ENCODE data around the gene PTK7.

Gene PTK7

GRCh38 chr6:43171707-43172103 is 95.6 kb downstream of the PTK7 start:
- peaks cover 4% of the 10 kb centered on the region for H3K27me3 Mint-ChIP-seq (ENCODE audit: low read depth)
- H3K9me3 Mint-ChIP-seq: no peaks in the 10 kb centered on the region
- H3K36me3 Mint-ChIP-seq (ENCODE audit: low read depth): peaks cover 17% of the 10 kb centered on the region
- peak overlapping the region; percentile 94 to 95 (median 95) for H3K4me3 Mint-ChIP-seq
- H3K27ac Mint-ChIP-seq: peak overlapping the region; percentile 88 to 95 (median 94)
- TF ChIP-seq, protein P1, sequence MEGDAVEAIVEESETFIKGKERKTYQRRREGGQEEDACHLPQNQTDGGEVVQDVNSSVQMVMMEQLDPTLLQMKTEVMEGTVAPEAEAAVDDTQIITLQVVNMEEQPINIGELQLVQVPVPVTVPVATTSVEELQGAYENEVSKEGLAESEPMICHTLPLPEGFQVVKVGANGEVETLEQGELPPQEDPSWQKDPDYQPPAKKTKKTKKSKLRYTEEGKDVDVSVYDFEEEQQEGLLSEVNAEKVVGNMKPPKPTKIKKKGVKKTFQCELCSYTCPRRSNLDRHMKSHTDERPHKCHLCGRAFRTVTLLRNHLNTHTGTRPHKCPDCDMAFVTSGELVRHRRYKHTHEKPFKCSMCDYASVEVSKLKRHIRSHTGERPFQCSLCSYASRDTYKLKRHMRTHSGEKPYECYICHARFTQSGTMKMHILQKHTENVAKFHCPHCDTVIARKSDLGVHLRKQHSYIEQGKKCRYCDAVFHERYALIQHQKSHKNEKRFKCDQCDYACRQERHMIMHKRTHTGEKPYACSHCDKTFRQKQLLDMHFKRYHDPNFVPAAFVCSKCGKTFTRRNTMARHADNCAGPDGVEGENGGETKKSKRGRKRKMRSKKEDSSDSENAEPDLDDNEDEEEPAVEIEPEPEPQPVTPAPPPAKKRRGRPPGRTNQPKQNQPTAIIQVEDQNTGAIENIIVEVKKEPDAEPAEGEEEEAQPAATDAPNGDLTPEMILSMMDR (IDR thresholded peaks at IDR 0.05; ENCODE audit: unreplicated experiment in 3 of 3): no peak
- peaks cover 29% of the 10 kb centered on the region for H3K4me1 Mint-ChIP-seq

- TF ChIP-seq, protein P1 (IDR thresholded peaks at IDR 0.05; ENCODE audit: unreplicated experiment in 3 of 3): no peak
- Mint-ChIP-seq H3K9me3 (no peaks in the 10 kb centered on the region), H3K4me1 (peaks cover 29% of the 10 kb centered on the region), H3K27ac (peak overlapping the region; percentile 88 to 95 (median 94)), H3K27me3 (ENCODE audit: low read depth) (peaks cover 4% of the 10 kb centered on the region), H3K4me3 (peak overlapping the region; percentile 94 to 95 (median 95)), H3K36me3 (ENCODE audit: low read depth) (peaks cover 18% of the 10 kb centered on the region)
Measured at GRCh38 chr6:43172104-43173007, 96.2 kb downstream of the PTK7 start.

GRCh38 chr6:43173591-43174262 is 97.6 kb downstream of the PTK7 start:
- peak overlapping the region; percentile 88 to 95 (median 94) for H3K27ac Mint-ChIP-seq
- peaks cover 28% of the 10 kb centered on the region for H3K36me3 Mint-ChIP-seq (ENCODE audit: low read depth)
- H3K4me3 Mint-ChIP-seq: peak overlapping the region; percentile 94 to 95 (median 95)
- peaks cover 4% of the 10 kb centered on the region for H3K27me3 Mint-ChIP-seq (ENCODE audit: low read depth)
- peaks cover 29% of the 10 kb centered on the region for H3K4me1 Mint-ChIP-seq
- no peaks in the 10 kb centered on the region for H3K9me3 Mint-ChIP-seq
- TF ChIP-seq, protein P1 (IDR thresholded peaks at IDR 0.05; ENCODE audit: unreplicated experiment in 3 of 3): no peak

DNA sequence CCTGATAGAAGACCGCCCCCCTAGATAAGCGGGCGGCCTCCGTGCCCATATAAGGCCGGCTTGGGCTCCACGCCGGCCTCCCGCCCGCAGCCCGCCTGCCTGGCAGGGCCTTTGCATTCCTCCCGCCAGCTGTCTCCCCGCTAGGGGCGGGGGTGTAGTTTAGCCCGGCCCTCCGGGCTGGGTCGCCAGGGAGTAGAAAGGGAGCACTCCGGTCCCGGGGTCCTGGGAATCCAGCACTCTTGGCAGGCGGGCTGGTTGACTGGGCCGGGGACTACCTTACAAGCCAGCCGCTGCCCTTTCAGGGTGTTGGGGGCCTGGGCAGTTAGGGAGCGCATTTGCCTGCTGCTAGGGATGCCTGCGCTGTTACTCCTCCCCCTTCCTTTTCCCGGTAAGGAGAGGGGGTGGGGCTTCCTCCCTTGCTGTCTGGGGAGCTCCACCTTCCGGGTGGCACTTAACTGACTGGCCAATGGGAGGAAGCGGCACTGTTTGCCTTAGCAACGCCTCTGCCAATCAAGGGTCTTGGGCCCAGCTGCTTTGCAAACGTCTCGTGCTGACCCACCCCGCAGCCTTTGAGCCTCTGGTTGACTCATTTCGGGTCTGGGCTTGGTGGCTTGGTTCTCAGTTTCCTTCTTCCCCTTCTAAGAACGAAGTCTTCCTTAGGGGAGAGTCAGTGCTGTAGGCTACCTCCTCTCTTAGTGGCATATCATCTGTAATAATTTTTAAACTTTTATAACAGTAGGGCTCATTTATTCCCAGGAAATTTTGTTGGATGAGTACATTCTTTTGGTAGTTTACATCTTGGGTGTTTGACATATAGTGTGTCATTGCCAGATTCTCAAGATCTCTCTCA is 98.4 kb downstream of the PTK7 start:
- TF ChIP-seq, protein P1 (IDR thresholded peaks at IDR 0.05; ENCODE audit: unreplicated experiment in 3 of 3): peak in 1 of 3 experiments; percentile 9

GRCh38 chr6:43175676-43176422 is 99.7 kb downstream of the PTK7 start:
- H3K9me3 Mint-ChIP-seq: no peaks in the 10 kb centered on the region

More for the DNA sequence above, 98.4 kb downstream of the PTK7 start:
- peaks cover 29% of the 10 kb centered on the region for H3K4me1 Mint-ChIP-seq
- peaks cover 29% of the 10 kb centered on the region for H3K36me3 Mint-ChIP-seq (ENCODE audit: low read depth)
- peaks cover 4% of the 10 kb centered on the region for H3K27me3 Mint-ChIP-seq (ENCODE audit: low read depth)
- no peaks in the 10 kb centered on the region for H3K9me3 Mint-ChIP-seq
- H3K27ac Mint-ChIP-seq: peak overlapping the region; percentile 88 to 95 (median 94)
- peak overlapping the region; percentile 94 to 95 (median 95) for H3K4me3 Mint-ChIP-seq

More at GRCh38 chr6:43175676-43176422, 99.7 kb downstream of the PTK7 start:
- Mint-ChIP-seq H3K27me3 (ENCODE audit: low read depth) (peaks cover 4% of the 10 kb centered on the region), H3K4me1 (peaks cover 33% of the 10 kb centered on the region), H3K36me3 (ENCODE audit: low read depth) (peaks cover 29% of the 10 kb centered on the region), H3K4me3 (no peak overlapping the region), H3K27ac (no peak overlapping the region)
- TF ChIP-seq, protein P1 (IDR thresholded peaks at IDR 0.05; ENCODE audit: unreplicated experiment in 3 of 3): no peak
